Thymus (tissue), 11 donors: ENCODE measurements around the gene CX3CL1. TPM values are rescaled to one million over a fixed set of nuclear protein-coding genes. Genes with fewer than 3 reads are reported as not detected.

Experiments
- DNase-seq, 9 donors: peaks; one replicate each; pipeline ENCODE4 v3.0.0-alpha.2; 2013; ENCODE audit warnings: low spot score in 9 of 9, low read depth in 6 of 9, missing footprints in 1 of 9
- H3K27ac ChIP-seq, 2 donors: one replicate each; pipeline ENCODE4 v1.5.1; 2013; ENCODE audit warnings: control low read depth in 1 of 2, low read depth in 1 of 2, low read length in 1 of 2, mild to moderate bottlenecking in 1 of 2, moderate library complexity in 1 of 2
- H3K27me3 ChIP-seq, 2 donors: one replicate each; pipeline ENCODE4 v1.5.1; 2013; ENCODE audit warnings: low read length in 1 of 2; ENCODE audit not compliant: control insufficient read depth in 2 of 2, insufficient read depth in 1 of 2
- H3K36me3 ChIP-seq, 2 donors: one replicate each; pipeline ENCODE4 v1.5.1; 2013; ENCODE audit warnings: low read length in 1 of 2, mild to moderate bottlenecking in 1 of 2, moderate library complexity in 1 of 2; ENCODE audit not compliant: control insufficient read depth in 2 of 2, insufficient read depth in 2 of 2
- H3K4me1 ChIP-seq, 2 donors: one replicate each; pipeline ENCODE4 v1.5.1; 2013; ENCODE audit warnings: low read length in 2 of 2; ENCODE audit not compliant: control insufficient read depth in 2 of 2, insufficient read depth in 2 of 2
- H3K4me3 ChIP-seq, 2 donors: one replicate each; pipeline ENCODE4 v1.5.1; 2013; ENCODE audit warnings: low read length in 2 of 2, control low read depth in 1 of 2, mild to moderate bottlenecking in 1 of 2
- H3K9me3 ChIP-seq, 2 donors: one replicate each; pipeline ENCODE4 v1.5.1; 2013; ENCODE audit warnings: low read length in 1 of 2, mild to moderate bottlenecking in 1 of 2; ENCODE audit not compliant: control insufficient read depth in 2 of 2, insufficient read depth in 1 of 2
- WGBS: extraction: QIAGEN DNeasy Blood & Tissue Kit; methylation state at CpG from one replicate; pipeline ENCODE4 v1.1.7; 2013; 5-methylcytosine and 5-hydroxymethylcytosine counted together
- polyA plus RNA-seq: library from polyadenylated mRNA; stranded (reverse); fragments of 200-250 nt; gene quantifications from one replicate; pipeline ENCODE4 v1.2.3, GENCODE V29; 2013
- total RNA-seq: library from RNA; stranded (reverse); fragments of 120-200 nt; gene quantifications from one replicate; pipeline ENCODE4 v1.2.4, GENCODE V29; 2013
- donor health status: healthy.

The CX3CL1 gene
- total and polyA plus RNA-seq, 2 donors = 1.4 to 7.2 TPM

DNA sequence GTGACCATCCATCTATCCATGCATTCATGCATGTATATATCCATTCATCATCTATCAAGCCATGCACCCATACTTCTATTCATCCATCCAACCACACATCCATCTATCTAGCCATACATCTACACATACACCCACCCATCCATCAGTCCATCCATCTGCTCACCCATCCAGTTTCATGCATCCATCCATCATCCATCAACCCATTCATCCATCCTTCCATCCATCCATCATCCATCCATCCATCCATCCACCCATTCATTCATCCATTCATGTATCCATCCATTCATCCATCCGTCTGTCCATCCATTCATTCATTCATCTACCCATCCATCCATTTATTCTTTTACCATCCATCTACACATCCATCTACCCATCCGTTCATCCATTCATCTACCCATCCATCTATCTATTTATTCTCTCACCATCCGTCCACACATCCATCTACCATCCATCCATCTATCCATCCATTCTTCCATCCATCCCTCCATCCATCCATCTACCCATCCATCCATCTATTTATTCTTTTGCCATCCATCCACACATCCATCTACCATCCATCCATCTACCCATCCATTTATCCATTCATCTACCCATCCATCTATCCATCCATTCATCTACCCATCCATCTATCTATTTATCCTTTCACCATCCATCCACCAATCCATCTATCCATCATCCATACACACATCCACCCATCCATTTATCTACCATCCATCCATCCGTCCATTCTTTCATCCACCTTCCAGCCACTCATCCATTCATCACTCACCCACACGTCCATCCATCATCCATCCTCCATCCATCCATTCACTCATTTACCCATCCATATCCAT lies 35.4 kb downstream of the CX3CL1 start:
- Histone ChIP-seq H3K9me3 (peaks cover 0 to 1% of the 10 kb centered on the region in 2 donors), H3K4me1 (peaks cover 0 to 5% of the 10 kb centered on the region in 2 donors), H3K27ac (no peak overlapping the region), H3K36me3 (no peaks in the 10 kb centered on the region), H3K27me3 (peaks cover 0 to 12% of the 10 kb centered on the region in 2 donors), H3K4me3 (no peak overlapping the region)
- 97% methylated on average over 5 of the region's 5 CpGs for WGBS
- no peak for DNase-seq

DNA sequence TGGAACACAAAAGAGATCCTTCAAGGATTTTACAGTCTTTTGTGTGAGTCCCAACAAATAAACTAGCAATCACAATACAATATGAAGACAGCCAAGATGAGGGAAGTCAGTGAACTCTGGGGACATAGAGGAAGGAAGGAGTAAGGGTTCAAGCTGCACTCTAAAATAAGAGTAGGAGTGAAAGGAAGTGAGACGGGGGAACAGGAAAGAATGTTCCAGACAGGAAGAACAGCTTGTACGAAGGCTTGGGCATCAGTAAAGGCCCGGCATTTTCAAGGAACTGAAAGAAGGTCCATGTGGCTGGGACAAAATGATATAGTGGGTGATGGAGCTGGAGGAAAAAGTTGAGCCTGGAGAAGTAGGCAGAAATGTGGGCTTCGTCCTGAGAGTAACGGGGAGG lies 36.8 kb downstream of the CX3CL1 start:
- Histone ChIP-seq H3K27ac (no peak overlapping the region), H3K36me3 (no peaks in the 10 kb centered on the region), H3K9me3 (peaks cover 0 to 1% of the 10 kb centered on the region in 2 donors), H3K27me3 (peaks cover 0 to 10% of the 10 kb centered on the region in 2 donors), H3K4me3 (no peak overlapping the region), H3K4me1 (peaks cover 0 to 8% of the 10 kb centered on the region in 2 donors)
- no peak for DNase-seq
- WGBS = 57% methylated on average over 5 of the region's 5 CpGs

DNA sequence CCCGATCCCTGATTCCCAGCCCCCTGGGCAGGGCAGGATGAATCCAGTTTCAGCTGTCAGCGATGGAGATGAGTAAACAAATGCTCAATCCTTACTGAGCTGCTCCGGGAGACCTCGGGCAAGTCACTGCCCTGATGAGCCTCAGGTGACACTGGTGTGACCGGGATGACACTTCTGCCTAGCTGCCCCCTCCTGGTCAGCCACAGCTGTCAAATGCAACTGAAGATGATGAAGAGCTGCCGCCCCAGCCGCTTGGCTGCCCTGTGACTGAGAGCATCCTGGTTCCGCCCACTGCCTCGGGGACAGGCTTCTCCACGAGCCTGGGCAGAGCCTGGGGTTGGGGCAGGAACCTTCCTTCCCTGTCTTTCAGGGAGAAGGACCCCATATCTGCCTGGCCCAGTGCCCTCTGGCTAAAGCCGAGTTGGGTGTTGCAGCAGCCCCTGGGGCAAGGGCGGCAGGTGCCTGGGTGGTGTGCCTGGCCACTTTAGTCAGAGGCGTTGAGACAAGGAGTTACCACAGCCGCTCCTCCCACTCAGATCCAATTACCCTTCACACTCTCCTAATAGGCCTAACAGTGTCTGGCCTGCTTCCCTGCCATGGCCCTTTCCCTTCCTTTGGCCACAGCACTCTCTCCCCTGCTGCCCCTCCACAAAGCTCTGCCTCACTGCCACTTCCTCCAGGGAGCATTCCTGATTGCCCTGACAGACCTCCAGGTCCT lies 37.7 kb downstream of the CX3CL1 start:
- Histone ChIP-seq H3K36me3 (no peaks in the 10 kb centered on the region), H3K4me1 (peaks cover 0 to 8% of the 10 kb centered on the region in 2 donors), H3K9me3 (peaks cover 0 to 1% of the 10 kb centered on the region in 2 donors), H3K4me3 (no peak overlapping the region), H3K27ac (no peak overlapping the region), H3K27me3 (peaks cover 0 to 8% of the 10 kb centered on the region in 2 donors)
- DNase-seq = no peak
- WGBS = 91% methylated on average over 14 of the region's 14 CpGs

DNA sequence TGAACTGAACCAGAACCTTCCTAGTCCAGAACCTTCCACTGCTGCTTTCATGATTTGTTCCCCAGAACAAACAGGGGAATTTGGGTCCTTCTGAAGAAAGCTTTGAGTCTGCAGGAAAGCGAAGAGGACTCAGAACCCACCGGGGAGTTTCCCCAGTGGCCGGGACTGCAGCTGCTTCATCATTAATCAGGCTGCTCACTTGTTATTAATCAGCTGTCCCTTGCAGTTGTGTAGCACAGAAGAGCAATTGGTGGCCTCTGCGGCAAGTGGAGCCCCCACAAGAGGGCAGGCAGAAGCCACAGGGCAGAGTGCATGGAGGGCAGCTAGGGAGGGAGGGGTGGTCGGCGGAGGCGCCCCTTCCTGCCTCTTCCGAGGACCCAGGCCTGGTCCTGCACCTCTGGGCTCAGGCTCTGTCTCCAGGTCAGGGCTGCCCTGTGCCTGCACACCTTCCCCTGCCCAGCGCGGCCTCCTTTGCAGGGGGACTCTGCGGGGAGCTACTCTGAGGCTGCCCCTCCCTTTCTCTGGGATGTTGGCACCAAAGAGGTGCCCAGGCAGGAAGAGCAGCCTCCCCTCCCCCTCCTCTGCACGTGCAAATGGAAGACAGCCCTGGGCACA lies 39.2 kb downstream of the CX3CL1 start:
- no peaks in the 10 kb centered on the region for H3K27me3 ChIP-seq
- DNase-seq = no peak
- peaks cover 0 to 13% of the 10 kb centered on the region in 2 donors for H3K4me1 ChIP-seq
- 90% methylated on average over 12 of the region's 12 CpGs for WGBS
- H3K4me3 ChIP-seq = no peak overlapping the region
- H3K36me3 ChIP-seq = no peaks in the 10 kb centered on the region
- no peak overlapping the region for H3K27ac ChIP-seq
- peaks cover 1 to 5% of the 10 kb centered on the region in 2 donors for H3K9me3 ChIP-seq

DNA sequence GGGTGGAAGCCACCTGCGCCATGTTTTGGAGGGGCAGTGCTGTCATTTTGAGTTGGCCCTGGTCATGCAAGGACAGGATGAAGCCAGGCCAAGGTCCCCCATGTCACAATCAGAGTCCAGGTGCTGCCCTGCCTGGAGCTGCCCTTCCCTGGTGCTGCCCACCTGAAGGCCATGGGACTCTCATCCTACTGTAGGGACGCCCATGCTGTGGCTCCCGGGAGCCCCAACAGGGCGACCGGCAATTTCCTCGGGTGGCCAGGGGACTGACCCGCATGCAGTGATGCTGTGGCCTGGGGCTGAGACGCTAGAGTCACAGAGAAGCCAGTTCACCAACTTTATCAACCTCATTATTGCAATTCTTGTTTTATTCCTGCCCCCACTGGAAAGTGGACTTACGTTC lies 40.3 kb downstream of the CX3CL1 start:
- Histone ChIP-seq H3K27me3 (no peaks in the 10 kb centered on the region), H3K4me3 (no peak overlapping the region), H3K9me3 (peaks cover 1 to 5% of the 10 kb centered on the region in 2 donors), H3K36me3 (no peaks in the 10 kb centered on the region), H3K27ac (no peak overlapping the region), H3K4me1 (peaks cover 4 to 24% of the 10 kb centered on the region in 2 donors)
- DNase-seq = no peak
- WGBS = 96% methylated on average over 9 of the region's 9 CpGs

DNA sequence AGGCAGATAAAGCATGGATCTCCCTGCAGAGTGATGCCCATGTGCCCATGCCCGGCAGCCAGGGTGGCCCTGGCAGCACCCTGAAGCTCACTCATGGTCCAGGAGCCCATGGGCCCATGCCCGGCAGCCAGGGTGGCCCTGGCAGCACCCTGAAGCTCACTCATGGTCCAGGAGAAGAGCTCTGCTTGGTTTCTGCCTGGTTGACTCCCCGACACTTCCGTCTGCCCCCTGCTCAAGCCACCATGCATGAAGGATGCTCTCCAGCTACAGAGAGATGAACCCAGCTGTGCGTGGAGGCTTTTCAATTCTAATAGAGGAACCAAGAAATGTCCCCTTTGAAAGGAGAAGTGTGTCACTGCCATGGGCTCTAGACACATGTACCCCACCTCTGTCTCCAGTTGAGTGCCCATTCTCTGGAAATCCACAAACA lies 41.0 kb downstream of the CX3CL1 start:
- Histone ChIP-seq H3K27me3 (no peaks in the 10 kb centered on the region), H3K36me3 (no peaks in the 10 kb centered on the region), H3K9me3 (peaks cover 1 to 5% of the 10 kb centered on the region in 2 donors), H3K27ac (no peak overlapping the region), H3K4me1 (peaks cover 4 to 29% of the 10 kb centered on the region in 2 donors), H3K4me3 (no peak overlapping the region)
- 89% methylated on average over 5 of the region's 5 CpGs for WGBS
- DNase-seq = no peak

DNA sequence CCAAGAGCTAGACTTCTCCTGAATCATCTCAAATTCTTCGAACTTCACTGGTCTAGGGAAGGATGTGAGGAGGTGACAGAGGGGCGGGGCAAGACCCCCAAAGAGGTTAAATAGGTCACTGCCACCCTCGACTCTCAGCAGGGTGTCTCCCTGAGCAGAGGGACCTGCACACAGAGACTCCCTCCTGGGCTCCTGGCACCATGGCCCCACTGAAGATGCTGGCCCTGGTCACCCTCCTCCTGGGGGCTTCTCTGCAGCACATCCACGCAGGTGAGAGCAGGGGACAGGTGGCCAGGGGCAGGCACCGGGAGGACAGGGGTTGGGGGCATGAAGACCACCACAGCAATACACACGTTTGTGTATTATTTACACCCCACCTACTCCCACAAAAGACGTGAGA lies 41.4 kb downstream of the CX3CL1 start:
- Histone ChIP-seq H3K27ac (no peak overlapping the region), H3K27me3 (no peaks in the 10 kb centered on the region), H3K9me3 (peaks cover 1 to 5% of the 10 kb centered on the region in 2 donors), H3K4me3 (no peak overlapping the region), H3K4me1 (peaks cover 4 to 32% of the 10 kb centered on the region in 2 donors), H3K36me3 (no peaks in the 10 kb centered on the region)
- DNase-seq = no peak
- 91% methylated on average over 7 of the region's 7 CpGs for WGBS

DNA sequence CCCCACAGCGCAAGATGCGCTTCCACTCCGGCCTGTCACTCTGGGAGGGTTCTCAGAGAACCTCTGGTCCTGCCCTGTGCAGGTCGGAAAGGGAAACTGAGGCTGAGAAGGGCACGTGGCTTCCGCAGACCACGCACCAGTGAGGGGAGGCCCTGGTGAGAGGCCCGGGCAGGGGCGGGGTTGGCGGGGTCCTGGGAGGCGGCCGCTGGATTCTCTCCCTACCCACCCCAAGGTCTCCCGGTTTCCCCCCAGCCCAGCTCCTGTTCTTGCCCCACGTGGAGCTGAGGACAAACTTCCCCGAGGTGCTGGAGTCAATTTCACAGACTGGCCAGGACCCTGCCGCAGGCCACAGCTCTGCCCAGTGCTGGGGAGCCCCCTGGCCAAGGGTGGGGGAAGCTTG lies 43.8 kb downstream of the CX3CL1 start:
- 91% methylated on average over 16 of the region's 16 CpGs for WGBS
- H3K4me1 ChIP-seq = peaks cover 4 to 36% of the 10 kb centered on the region in 2 donors
- no peak for DNase-seq
- no peak overlapping the region for H3K4me3 ChIP-seq
- H3K27ac ChIP-seq = no peak overlapping the region
- no peaks in the 10 kb centered on the region for H3K27me3 ChIP-seq
- no peaks in the 10 kb centered on the region for H3K36me3 ChIP-seq
- H3K9me3 ChIP-seq = peaks cover 2 to 5% of the 10 kb centered on the region in 2 donors

DNA sequence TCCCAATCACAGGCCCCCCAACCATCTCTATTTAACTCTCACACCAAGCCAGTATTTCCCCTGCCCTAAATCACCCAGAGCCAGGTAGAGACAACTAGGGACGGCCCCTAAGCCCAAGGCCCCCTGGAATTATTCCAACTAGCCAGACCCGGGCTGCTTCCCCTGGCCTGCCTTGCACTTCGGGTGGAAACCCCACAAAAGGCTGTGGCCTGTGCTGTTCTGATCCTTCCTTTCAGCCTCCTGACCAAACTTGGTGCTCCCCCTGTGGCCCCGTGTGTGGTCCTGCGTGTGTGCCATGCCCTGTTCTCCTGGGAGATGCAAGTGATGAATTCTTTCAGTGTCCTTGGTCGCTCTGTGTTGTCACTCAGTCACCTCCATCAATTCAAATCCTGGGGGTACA lies 47.2 kb downstream of the CX3CL1 start:
- H3K4me1 ChIP-seq = peaks cover 4 to 32% of the 10 kb centered on the region in 2 donors
- 96% methylated on average over 6 of the region's 6 CpGs for WGBS
- H3K27me3 ChIP-seq = no peaks in the 10 kb centered on the region
- no peak overlapping the region for H3K4me3 ChIP-seq
- no peak overlapping the region for H3K27ac ChIP-seq
- DNase-seq = no peak
- H3K9me3 ChIP-seq = peaks cover 1 to 5% of the 10 kb centered on the region in 2 donors
- no peaks in the 10 kb centered on the region for H3K36me3 ChIP-seq
